ENCODE measurements around the gene COA5.

GRCh38 chr2:98577313-98577712, 31.0 kb downstream of the COA5 start:
- TF ChIP-seq TAF1 (conservative IDR thresholded peaks at IDR 0.05) (no peak), YY1 (IDR thresholded peaks at IDR 0.05) (no peak), CTCF (IDR thresholded peaks at IDR 0.05; ENCODE audit: low read depth, low read length, missing input control) (no peak), SP1 (IDR thresholded peaks at IDR 0.05) (no peak), MAX (IDR thresholded peaks at IDR 0.05) (no peak), REST (IDR thresholded peaks at IDR 0.05) (no peak)

Data from liver (tissue), 3 donors.